Lower leg skin (tissue), 3 donors: ENCODE data around the gene DHRS11.

Experiments
- POLR2A ChIP-seq, 2 donors: fragments of 450-650 bp; IDR thresholded peaks; one replicate each; pipeline ENCODE4 v1.6.1; 2016 to 2017; ENCODE audit warnings: antibody characterized with exemption in 2 of 2, mild to moderate bottlenecking in 1 of 2, moderate library complexity in 1 of 2
- TF ChIP-seq, protein P1 (sequence below), 3 donors: fragments of 450-650 bp; IDR thresholded peaks; one replicate each; pipeline ENCODE4 v1.5.1; 2016; ENCODE audit warnings: antibody characterized with exemption in 3 of 3, mild to moderate bottlenecking in 3 of 3, moderate library complexity in 2 of 3

DNA sequence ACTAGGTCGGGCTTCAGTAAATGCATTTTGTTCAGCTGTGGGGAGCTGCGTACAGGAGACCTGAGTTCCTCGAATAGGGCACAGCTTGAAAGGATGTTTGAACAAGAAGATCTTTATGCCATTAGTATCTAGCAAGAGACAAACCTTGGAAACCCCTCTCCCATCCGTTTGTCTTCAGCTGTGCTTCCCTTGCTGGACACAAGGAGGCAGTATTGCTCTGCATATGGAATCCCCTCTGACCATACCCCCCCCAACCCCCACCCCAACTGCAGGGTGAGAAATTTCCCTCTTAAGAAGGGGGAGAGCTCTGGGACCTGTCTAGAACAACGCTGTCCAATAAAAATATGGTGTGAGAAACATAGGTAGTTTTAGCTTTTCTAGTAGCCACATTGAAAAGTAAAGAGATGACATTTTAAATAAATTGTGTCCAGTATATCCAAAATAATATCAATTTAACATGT lies 11.3 kb downstream of the DHRS11 start:
- TF ChIP-seq, protein P1, sequence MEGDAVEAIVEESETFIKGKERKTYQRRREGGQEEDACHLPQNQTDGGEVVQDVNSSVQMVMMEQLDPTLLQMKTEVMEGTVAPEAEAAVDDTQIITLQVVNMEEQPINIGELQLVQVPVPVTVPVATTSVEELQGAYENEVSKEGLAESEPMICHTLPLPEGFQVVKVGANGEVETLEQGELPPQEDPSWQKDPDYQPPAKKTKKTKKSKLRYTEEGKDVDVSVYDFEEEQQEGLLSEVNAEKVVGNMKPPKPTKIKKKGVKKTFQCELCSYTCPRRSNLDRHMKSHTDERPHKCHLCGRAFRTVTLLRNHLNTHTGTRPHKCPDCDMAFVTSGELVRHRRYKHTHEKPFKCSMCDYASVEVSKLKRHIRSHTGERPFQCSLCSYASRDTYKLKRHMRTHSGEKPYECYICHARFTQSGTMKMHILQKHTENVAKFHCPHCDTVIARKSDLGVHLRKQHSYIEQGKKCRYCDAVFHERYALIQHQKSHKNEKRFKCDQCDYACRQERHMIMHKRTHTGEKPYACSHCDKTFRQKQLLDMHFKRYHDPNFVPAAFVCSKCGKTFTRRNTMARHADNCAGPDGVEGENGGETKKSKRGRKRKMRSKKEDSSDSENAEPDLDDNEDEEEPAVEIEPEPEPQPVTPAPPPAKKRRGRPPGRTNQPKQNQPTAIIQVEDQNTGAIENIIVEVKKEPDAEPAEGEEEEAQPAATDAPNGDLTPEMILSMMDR (IDR thresholded peaks at IDR 0.05) = no peak
- no peak for TF ChIP-seq POLR2A (IDR thresholded peaks at IDR 0.05)
